Colonic mucosa (tissue), 4 donors: ENCODE results near the gene NPIPA7. TPM values are rescaled to one million over a fixed set of nuclear protein-coding genes. Genes with fewer than 3 reads are reported as not detected.
"Not testable (repeated sequence)": the region's sequence is repeated elsewhere in the genome, so short reads cannot be mapped to it uniquely, and the experiment has no call there.

Experiments used
- DNase-seq: peaks from one replicate; pipeline ENCODE4 v3.0.0-alpha.2; 2020
- H3K27ac ChIP-seq: fragments of 200-600 bp; one replicate; pipeline ENCODE4 v1.8.0; 2021
- H3K27me3 ChIP-seq: fragments of 200-600 bp; one replicate; pipeline ENCODE4 v1.8.0; 2021
- H3K36me3 ChIP-seq: fragments of 200-600 bp; one replicate; pipeline ENCODE4 v1.8.0; 2021
- H3K4me1 ChIP-seq: fragments of 200-600 bp; one replicate; pipeline ENCODE4 v1.8.0; 2021; ENCODE audit warnings: mild to moderate bottlenecking
- H3K4me3 ChIP-seq: fragments of 200-600 bp; one replicate; pipeline ENCODE4 v1.8.0; 2021
- H3K9ac ChIP-seq, 2 donors: one replicate each; pipeline ENCODE4 v1.7.0; 2013; ENCODE audit warnings: control low read depth in 2 of 2, low read depth in 2 of 2, low read length in 2 of 2
- H3K9me3 ChIP-seq: fragments of 200-600 bp; one replicate; pipeline ENCODE4 v1.8.0; 2021
- intact Hi-C: fragments of 100-400 bp; cut with DNase I; formaldehyde crosslinking; loops from one replicate; pipeline ENCODE4 v1.14.1; 2022
- total RNA-seq, 2 donors: library from RNA; stranded (reverse); fragmentation: NEBNext Ultra II Directional in 1 of 2; extraction: Animal tissue kit (Norgen Biotek cat#: 25700) in 1 of 2; gene quantifications; one replicate each; pipeline ENCODE4 v1.2.1, GENCODE V29; 2021
- donor health status: healthy.
- donor health status: DM: no; HTN: no; CAD: no.
- donor health status: DM: no; HTN: no; CAD: no.

NPIPA7 gene
- total RNA-seq, 2 donors from 2014 or later: 5.8 to 6.7 TPM

GRCh38 chr16:16374192-16374591 lies 4.7 kb upstream of the NPIPA7 start:
- H3K27ac ChIP-seq, H3K9ac ChIP-seq, H3K9me3 ChIP-seq, intact Hi-C loops, H3K4me3 ChIP-seq, H3K4me1 ChIP-seq, H3K27me3 ChIP-seq, H3K36me3 ChIP-seq, DNase-seq: not testable (repeated sequence)

GRCh38 chr16:16399685-16400084 lies 20.7 kb downstream of the NPIPA7 start:
- H3K27ac ChIP-seq, H3K4me1 ChIP-seq, H3K36me3 ChIP-seq, H3K27me3 ChIP-seq, H3K9ac ChIP-seq, DNase-seq, H3K4me3 ChIP-seq, intact Hi-C loops, H3K9me3 ChIP-seq: not testable (repeated sequence)

GRCh38 chr16:16402333-16402732 lies 23.4 kb downstream of the NPIPA7 start:
- H3K27ac ChIP-seq, H3K4me3 ChIP-seq, intact Hi-C loops, DNase-seq, H3K27me3 ChIP-seq, H3K4me1 ChIP-seq, H3K9me3 ChIP-seq, H3K36me3 ChIP-seq, H3K9ac ChIP-seq: not testable (repeated sequence)

GRCh38 chr16:16404283-16404682 lies 25.3 kb downstream of the NPIPA7 start:
- H3K4me1 ChIP-seq, H3K9me3 ChIP-seq, DNase-seq, H3K27ac ChIP-seq, H3K4me3 ChIP-seq, intact Hi-C loops, H3K27me3 ChIP-seq, H3K9ac ChIP-seq, H3K36me3 ChIP-seq: not testable (repeated sequence)

- H3K27ac ChIP-seq, H3K9ac ChIP-seq, H3K4me3 ChIP-seq, H3K36me3 ChIP-seq, DNase-seq, intact Hi-C loops, H3K4me1 ChIP-seq, H3K27me3 ChIP-seq, H3K9me3 ChIP-seq: not testable (repeated sequence)
Measured at GRCh38 chr16:16405421-16405820, 26.5 kb downstream of the NPIPA7 start.

- H3K9ac ChIP-seq, H3K36me3 ChIP-seq, H3K27me3 ChIP-seq, intact Hi-C loops, H3K9me3 ChIP-seq, H3K27ac ChIP-seq, H3K4me1 ChIP-seq, H3K4me3 ChIP-seq, DNase-seq: not testable (repeated sequence)
Measured at GRCh38 chr16:16408430-16408829, 29.5 kb downstream of the NPIPA7 start.

- H3K4me1 ChIP-seq: not testable (repeated sequence)
Measured at GRCh38 chr16:16413773-16414172, 34.8 kb downstream of the NPIPA7 start.

GRCh38 chr16:16417071-16417470 lies 38.1 kb downstream of the NPIPA7 start:
- H3K4me3 ChIP-seq, intact Hi-C loops, H3K9me3 ChIP-seq: not testable (repeated sequence)

More at GRCh38 chr16:16413773-16414172, 34.8 kb downstream of the NPIPA7 start:
- intact Hi-C loops, H3K4me3 ChIP-seq, H3K9me3 ChIP-seq, DNase-seq, H3K9ac ChIP-seq, H3K36me3 ChIP-seq, H3K27ac ChIP-seq, H3K27me3 ChIP-seq: not testable (repeated sequence)

GRCh38 chr16:16417914-16418544 lies 39.1 kb downstream of the NPIPA7 start:
- H3K36me3 ChIP-seq, intact Hi-C loops, H3K27ac ChIP-seq, H3K9ac ChIP-seq, H3K4me1 ChIP-seq, DNase-seq, H3K4me3 ChIP-seq, H3K27me3 ChIP-seq, H3K9me3 ChIP-seq: not testable (repeated sequence)

More at GRCh38 chr16:16417071-16417470, 38.1 kb downstream of the NPIPA7 start:
- not testable (repeated sequence) for H3K27ac ChIP-seq, H3K27me3 ChIP-seq, DNase-seq, H3K4me1 ChIP-seq, H3K9ac ChIP-seq, H3K36me3 ChIP-seq

- H3K4me1 ChIP-seq, H3K27me3 ChIP-seq, DNase-seq, H3K4me3 ChIP-seq, H3K9me3 ChIP-seq, H3K27ac ChIP-seq, H3K9ac ChIP-seq, H3K36me3 ChIP-seq, intact Hi-C loops: not testable (repeated sequence)
Measured at GRCh38 chr16:16420515-16420914, 41.6 kb downstream of the NPIPA7 start.

- DNase-seq, intact Hi-C loops, H3K27ac ChIP-seq, H3K4me1 ChIP-seq, H3K4me3 ChIP-seq, H3K36me3 ChIP-seq, H3K27me3 ChIP-seq, H3K9me3 ChIP-seq, H3K9ac ChIP-seq: not testable (repeated sequence)
Measured at GRCh38 chr16:16425146-16425545, 46.2 kb downstream of the NPIPA7 start.

GRCh38 chr16:16431135-16431534 lies 52.2 kb downstream of the NPIPA7 start:
- intact Hi-C loops, H3K9ac ChIP-seq, H3K4me3 ChIP-seq: not testable (repeated sequence)

GRCh38 chr16:16434711-16435110 lies 55.8 kb downstream of the NPIPA7 start:
- DNase-seq, intact Hi-C loops, H3K9me3 ChIP-seq, H3K27me3 ChIP-seq, H3K36me3 ChIP-seq, H3K4me3 ChIP-seq, H3K27ac ChIP-seq, H3K9ac ChIP-seq, H3K4me1 ChIP-seq: not testable (repeated sequence)

More at GRCh38 chr16:16431135-16431534, 52.2 kb downstream of the NPIPA7 start:
- H3K27me3 ChIP-seq, H3K27ac ChIP-seq, H3K9me3 ChIP-seq, H3K4me1 ChIP-seq, H3K36me3 ChIP-seq, DNase-seq: not testable (repeated sequence)

- H3K27ac ChIP-seq, H3K4me3 ChIP-seq, H3K27me3 ChIP-seq, H3K36me3 ChIP-seq, H3K9me3 ChIP-seq, H3K9ac ChIP-seq, H3K4me1 ChIP-seq, intact Hi-C loops, DNase-seq: not testable (repeated sequence)
Measured at GRCh38 chr16:16441401-16441800, 62.5 kb downstream of the NPIPA7 start.
